Tibial nerve (tissue), 4 donors: ENCODE results near the gene FNTB.

Experiments used
- CTCF ChIP-seq, 5 experiments: fragments of 200-600 bp in 3 of 5; fragments of 450-650 bp in 2 of 5; sonication (generic) in 3 of 5; IDR thresholded peaks; one replicate each; pipeline ENCODE4 v1.5.1; 2016 to 2019; ENCODE audit warnings: antibody characterized with exemption in 5 of 5, mild to moderate bottlenecking in 3 of 5, moderate library complexity in 2 of 5
- EP300 ChIP-seq, 2 donors: sonication (generic); formaldehyde crosslinking; IDR thresholded peaks; one replicate each; pipeline ENCODE4 v1.6.1; 2017; ENCODE audit warnings: antibody characterized with exemption in 2 of 2, mild to moderate bottlenecking in 1 of 2
- POLR2A ChIP-seq, 2 donors: fragments of 450-650 bp; IDR thresholded peaks; one replicate each; pipeline ENCODE4 v1.6.1; 2017; ENCODE audit warnings: antibody characterized with exemption in 2 of 2, mild to moderate bottlenecking in 2 of 2, moderate library complexity in 2 of 2

- TF ChIP-seq POLR2A (IDR thresholded peaks at IDR 0.05) (no peak), CTCF (IDR thresholded peaks at IDR 0.05) (no peak), EP300 (IDR thresholded peaks at IDR 0.05) (no peak)
These were observed 11.8 kb downstream of the FNTB start for GRCh38 chr14:64998455-64998931.
